ENCODE data around the gene KCTD11.

DNA sequence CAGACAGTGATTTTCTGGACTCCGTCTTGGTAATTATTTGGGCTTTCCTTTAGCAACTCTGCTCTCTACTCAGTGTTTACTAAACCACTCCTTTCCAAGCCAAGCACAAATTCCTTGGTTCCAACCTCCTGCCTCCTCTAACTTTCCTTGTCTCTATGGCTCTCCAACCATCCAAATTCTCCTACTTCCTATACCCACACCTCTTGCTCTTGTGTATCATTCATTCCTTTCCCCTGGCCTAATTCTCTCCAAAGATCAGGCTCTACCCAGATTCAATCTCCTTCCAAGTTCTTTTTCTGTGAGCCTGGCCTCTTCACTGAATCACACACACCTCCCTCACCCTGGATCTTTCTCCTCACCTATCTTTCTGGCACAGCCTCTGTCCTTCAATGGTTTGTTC is 24.0 kb upstream of the KCTD11 start:
- TF ChIP-seq, protein P1, sequence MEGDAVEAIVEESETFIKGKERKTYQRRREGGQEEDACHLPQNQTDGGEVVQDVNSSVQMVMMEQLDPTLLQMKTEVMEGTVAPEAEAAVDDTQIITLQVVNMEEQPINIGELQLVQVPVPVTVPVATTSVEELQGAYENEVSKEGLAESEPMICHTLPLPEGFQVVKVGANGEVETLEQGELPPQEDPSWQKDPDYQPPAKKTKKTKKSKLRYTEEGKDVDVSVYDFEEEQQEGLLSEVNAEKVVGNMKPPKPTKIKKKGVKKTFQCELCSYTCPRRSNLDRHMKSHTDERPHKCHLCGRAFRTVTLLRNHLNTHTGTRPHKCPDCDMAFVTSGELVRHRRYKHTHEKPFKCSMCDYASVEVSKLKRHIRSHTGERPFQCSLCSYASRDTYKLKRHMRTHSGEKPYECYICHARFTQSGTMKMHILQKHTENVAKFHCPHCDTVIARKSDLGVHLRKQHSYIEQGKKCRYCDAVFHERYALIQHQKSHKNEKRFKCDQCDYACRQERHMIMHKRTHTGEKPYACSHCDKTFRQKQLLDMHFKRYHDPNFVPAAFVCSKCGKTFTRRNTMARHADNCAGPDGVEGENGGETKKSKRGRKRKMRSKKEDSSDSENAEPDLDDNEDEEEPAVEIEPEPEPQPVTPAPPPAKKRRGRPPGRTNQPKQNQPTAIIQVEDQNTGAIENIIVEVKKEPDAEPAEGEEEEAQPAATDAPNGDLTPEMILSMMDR (IDR thresholded peaks at IDR 0.05; ENCODE audit: low read depth, low read length): no peak
- TF ChIP-seq MYC (IDR thresholded peaks at IDR 0.05; ENCODE audit: low read depth, low read length): no peak
- TF ChIP-seq, protein P2, sequence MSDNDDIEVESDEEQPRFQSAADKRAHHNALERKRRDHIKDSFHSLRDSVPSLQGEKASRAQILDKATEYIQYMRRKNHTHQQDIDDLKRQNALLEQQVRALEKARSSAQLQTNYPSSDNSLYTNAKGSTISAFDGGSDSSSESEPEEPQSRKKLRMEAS (IDR thresholded peaks at IDR 0.05; ENCODE audit: low read depth, low read length): no peak
- TF ChIP-seq POLR2A (IDR thresholded peaks at IDR 0.05; ENCODE audit: extremely low read depth, insufficient read length): no peak
